HepG2 (cell line): ENCODE results near the gene AGRN. TPM values are rescaled to one million over a fixed set of nuclear protein-coding genes. Genes with fewer than 3 reads are reported as not detected.

Experiments
- E2F5 ChIP-seq: sonication (generic); formaldehyde crosslinking; conservative IDR thresholded peaks from 2 replicates; pipeline ENCODE4 v1.4.0; 2020; ENCODE audit warnings: missing genetic modification reagents
- FIP1L1 ChIP-seq: fragments of 200-400 bp; formaldehyde crosslinking; IDR thresholded peaks from 2 replicates; pipeline ENCODE4 v1.6.1; 2018; ENCODE audit warnings: low read depth, mild to moderate bottlenecking, low read length, moderate library complexity, borderline replicate concordance; ENCODE audit not compliant: insufficient read depth
- IKZF1 ChIP-seq: fragments of 450-650 bp; IDR thresholded peaks from 2 replicates; pipeline ENCODE4 v1.7.1; 2016
- IKZF4 ChIP-seq: sonication (generic); formaldehyde crosslinking; IDR thresholded peaks from 2 replicates; pipeline ENCODE4 v1.5.1; 2020; ENCODE audit warnings: borderline replicate concordance, mild to moderate bottlenecking, low read depth, missing genetic modification reagents; ENCODE audit errors: not compliant biosample characterization
- KLF13 ChIP-seq: sonication (generic); formaldehyde crosslinking; IDR thresholded peaks from 2 replicates; pipeline ENCODE4 v1.4.0; 2020; ENCODE audit warnings: mild to moderate bottlenecking, missing genetic modification reagents
- NCOA2 ChIP-seq: sonication (generic); formaldehyde crosslinking; IDR thresholded peaks from 2 replicates; pipeline ENCODE4 v1.8.0; 2022; ENCODE audit warnings: inconsistent platforms
- NFYB ChIP-seq: sonication (generic); formaldehyde crosslinking; IDR thresholded peaks from 2 replicates; pipeline ENCODE4 v1.4.0; 2020; ENCODE audit warnings: missing genetic modification reagents
- SRSF1 ChIP-seq: fragments of 200-400 bp; formaldehyde crosslinking; optimal IDR thresholded peaks from 2 replicates; pipeline ENCODE3; 2017; ENCODE audit warnings: mild to moderate bottlenecking, low read depth, low read length, moderate library complexity
- SRSF4 ChIP-seq: fragments of 200-400 bp; formaldehyde crosslinking; IDR thresholded peaks from one replicate; pipeline ENCODE4 v1.6.1; 2018; ENCODE audit warnings: mild to moderate bottlenecking, low read depth, low read length, moderate library complexity; ENCODE audit not compliant: poor library complexity, severe bottlenecking
- SUZ12 ChIP-seq: fragments of 150-350 bp; IDR thresholded peaks from 2 replicates; pipeline ENCODE4 v1.6.1; 2014; ENCODE audit warnings: low read depth, low read length
- TBL1XR1 ChIP-seq: fragments of 150-350 bp; IDR thresholded peaks from 2 replicates; pipeline ENCODE4 v1.6.1; 2014; ENCODE audit warnings: borderline replicate concordance, low read length; ENCODE audit not compliant: partially characterized antibody
- ZKSCAN1 ChIP-seq: fragments of 150-350 bp; IDR thresholded peaks from 2 replicates; pipeline ENCODE4 v1.6.1; 2014; ENCODE audit warnings: low read length
- ZMAT3 ChIP-seq: sonication (generic); formaldehyde crosslinking; conservative IDR thresholded peaks from 2 replicates; pipeline ENCODE4 v1.7.0; 2021; ENCODE audit warnings: missing genetic modification reagents
- ZNF496 ChIP-seq: sonication (generic); formaldehyde crosslinking; IDR thresholded peaks from 2 replicates; pipeline ENCODE4 v1.8.1; 2023; ENCODE audit warnings: mild to moderate bottlenecking, moderate library complexity, missing genetic modification reagents; ENCODE audit not compliant: insufficient replicate concordance
- ZNF589 ChIP-seq: sonication (generic); formaldehyde crosslinking; conservative IDR thresholded peaks from 2 replicates; pipeline ENCODE4 v1.8.0; 2022; ENCODE audit warnings: mild to moderate bottlenecking, moderate library complexity, missing genetic modification reagents
- polyA plus RNA-seq, 8 experiments: library from polyadenylated mRNA; depleted of rRNA in 3 of 8; stranded (reverse) in 7 of 8; unstranded in 1 of 8; fragments of >200 nt; fragmentation: Illumina TruSeq in 4 of 8; extraction: Trizol in 4 of 8; gene quantifications; 2 replicates each; pipeline versions ENCODE4 v1.2.1 to v1.2.3, GENCODE V29; 2011 to 2016; ENCODE audit warnings: low read depth in 4 of 8, missing spikeins in 1 of 8, mixed read lengths in 1 of 8; ENCODE audit not compliant: insufficient read depth in 1 of 8
- total RNA-seq, 5 experiments: library from RNA; depleted of rRNA; stranded (reverse); fragments of >200 nt; fragmentation: Illumina TruSeq; extraction: Trizol; gene quantifications; 2 replicates each; pipeline ENCODE4 v1.2.3, GENCODE V29; 2016; ENCODE audit warnings: low read depth in 1 of 5
- TF ChIP-seq, protein P1 (sequence below): sonication (generic); formaldehyde crosslinking; IDR thresholded peaks from 2 replicates; pipeline ENCODE4 v1.4.0; 2020; ENCODE audit warnings: missing genetic modification reagents, borderline replicate concordance
- TF ChIP-seq, protein P2 (sequence below): sonication (generic); formaldehyde crosslinking; IDR thresholded peaks from 2 replicates; pipeline ENCODE4 v1.9.0; 2022; ENCODE audit warnings: missing genetic modification reagents, mild to moderate bottlenecking, borderline replicate concordance
- TF ChIP-seq, protein P3 (sequence below): sonication (generic); formaldehyde crosslinking; IDR thresholded peaks from 2 replicates; pipeline ENCODE4 v1.4.0; 2020; ENCODE audit warnings: mild to moderate bottlenecking, missing genetic modification reagents
- TF ChIP-seq, protein P4 (sequence below): sonication (generic); formaldehyde crosslinking; IDR thresholded peaks from 2 replicates; pipeline ENCODE4 v1.5.1; 2020; ENCODE audit warnings: mild to moderate bottlenecking, moderate library complexity, missing genetic modification reagents

Gene AGRN
- total and polyA plus RNA-seq, 2 of the 13 experiments (the other 11 are each of a cell fraction or from before 2014, with no cell fraction given), result 29.8 to 65.2 TPM

DNA sequence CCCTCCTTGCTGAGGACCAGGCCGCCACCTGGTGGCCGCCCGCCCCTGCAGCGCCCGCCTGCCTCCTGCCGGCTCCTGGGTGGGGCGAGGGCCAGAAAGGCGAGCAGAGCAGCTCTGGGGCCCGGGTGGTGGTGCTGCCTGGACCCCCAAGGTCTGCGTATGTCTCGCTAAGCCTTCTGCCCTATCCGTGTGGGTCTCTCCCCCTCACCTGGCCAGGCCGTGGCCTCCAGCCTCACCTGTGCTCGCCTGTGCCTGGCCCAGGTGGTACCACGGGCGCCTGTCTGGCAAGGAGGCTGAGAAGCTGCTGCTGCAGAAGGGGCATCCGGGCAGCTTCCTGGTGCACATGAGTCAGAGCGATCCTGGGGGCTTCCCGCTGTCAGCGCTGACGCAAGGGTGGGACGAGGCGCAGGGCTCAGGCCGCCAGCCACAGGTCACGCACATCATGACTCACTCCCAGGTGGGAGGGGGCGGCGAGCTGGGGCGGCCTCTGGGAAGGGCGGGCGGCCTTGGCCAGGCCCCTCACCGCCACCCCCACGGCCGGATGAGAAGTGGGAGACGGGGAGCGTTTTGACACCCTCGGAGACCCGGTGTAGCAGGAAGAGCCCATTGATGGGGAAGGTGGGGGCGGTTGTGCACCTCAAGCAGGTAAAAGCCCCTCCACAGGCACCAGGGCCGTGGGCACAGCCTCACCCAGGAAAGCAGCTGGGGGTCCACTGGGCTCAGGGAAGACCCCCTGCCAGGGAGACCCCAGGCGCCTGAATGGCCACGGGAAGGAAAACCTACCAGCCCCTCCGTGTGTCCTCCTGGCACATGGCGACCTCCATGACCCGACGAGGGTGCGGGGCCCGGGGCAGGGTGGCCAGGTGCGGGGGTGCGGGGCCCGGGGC lies 44.3 kb downstream of the AGRN start (continued):
- TF ChIP-seq, protein P1, sequence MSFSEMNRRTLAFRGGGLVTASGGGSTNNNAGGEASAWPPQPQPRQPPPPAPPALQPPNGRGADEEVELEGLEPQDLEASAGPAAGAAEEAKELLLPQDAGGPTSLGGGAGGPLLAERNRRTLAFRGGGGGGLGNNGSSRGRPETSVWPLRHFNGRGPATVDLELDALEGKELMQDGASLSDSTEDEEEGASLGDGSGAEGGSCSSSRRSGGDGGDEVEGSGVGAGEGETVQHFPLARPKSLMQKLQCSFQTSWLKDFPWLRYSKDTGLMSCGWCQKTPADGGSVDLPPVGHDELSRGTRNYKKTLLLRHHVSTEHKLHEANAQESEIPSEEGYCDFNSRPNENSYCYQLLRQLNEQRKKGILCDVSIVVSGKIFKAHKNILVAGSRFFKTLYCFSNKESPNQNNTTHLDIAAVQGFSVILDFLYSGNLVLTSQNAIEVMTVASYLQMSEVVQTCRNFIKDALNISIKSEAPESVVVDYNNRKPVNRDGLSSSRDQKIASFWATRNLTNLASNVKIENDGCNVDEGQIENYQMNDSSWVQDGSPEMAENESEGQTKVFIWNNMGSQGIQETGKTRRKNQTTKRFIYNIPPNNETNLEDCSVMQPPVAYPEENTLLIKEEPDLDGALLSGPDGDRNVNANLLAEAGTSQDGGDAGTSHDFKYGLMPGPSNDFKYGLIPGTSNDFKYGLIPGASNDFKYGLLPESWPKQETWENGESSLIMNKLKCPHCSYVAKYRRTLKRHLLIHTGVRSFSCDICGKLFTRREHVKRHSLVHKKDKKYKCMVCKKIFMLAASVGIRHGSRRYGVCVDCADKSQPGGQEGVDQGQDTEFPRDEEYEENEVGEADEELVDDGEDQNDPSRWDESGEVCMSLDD (CRISPR knock-in tag), result no peak
- TF ChIP-seq IKZF1 (no peak), ZMAT3 (CRISPR knock-in tag) (no peak; the same call in 1 of the 2 replicates), FIP1L1 (no peak), ZKSCAN1 (no peak), E2F5 (CRISPR knock-in tag) (no peak), NCOA2 (no peak), TBL1XR1 (no peak), NFYB (CRISPR knock-in tag) (no peak; the same call in 1 of the 2 replicates), IKZF4 (no peak), ZNF496 (no peak), SRSF1 (no peak), SUZ12 (no peak), KLF13 (no peak), ZNF589 (no peak), SRSF4 (no peak)
- TF ChIP-seq, protein P2, sequence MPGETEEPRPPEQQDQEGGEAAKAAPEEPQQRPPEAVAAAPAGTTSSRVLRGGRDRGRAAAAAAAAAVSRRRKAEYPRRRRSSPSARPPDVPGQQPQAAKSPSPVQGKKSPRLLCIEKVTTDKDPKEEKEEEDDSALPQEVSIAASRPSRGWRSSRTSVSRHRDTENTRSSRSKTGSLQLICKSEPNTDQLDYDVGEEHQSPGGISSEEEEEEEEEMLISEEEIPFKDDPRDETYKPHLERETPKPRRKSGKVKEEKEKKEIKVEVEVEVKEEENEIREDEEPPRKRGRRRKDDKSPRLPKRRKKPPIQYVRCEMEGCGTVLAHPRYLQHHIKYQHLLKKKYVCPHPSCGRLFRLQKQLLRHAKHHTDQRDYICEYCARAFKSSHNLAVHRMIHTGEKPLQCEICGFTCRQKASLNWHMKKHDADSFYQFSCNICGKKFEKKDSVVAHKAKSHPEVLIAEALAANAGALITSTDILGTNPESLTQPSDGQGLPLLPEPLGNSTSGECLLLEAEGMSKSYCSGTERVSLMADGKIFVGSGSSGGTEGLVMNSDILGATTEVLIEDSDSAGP (CRISPR knock-in tag), result peak; percentile 93
- TF ChIP-seq, protein P3, sequence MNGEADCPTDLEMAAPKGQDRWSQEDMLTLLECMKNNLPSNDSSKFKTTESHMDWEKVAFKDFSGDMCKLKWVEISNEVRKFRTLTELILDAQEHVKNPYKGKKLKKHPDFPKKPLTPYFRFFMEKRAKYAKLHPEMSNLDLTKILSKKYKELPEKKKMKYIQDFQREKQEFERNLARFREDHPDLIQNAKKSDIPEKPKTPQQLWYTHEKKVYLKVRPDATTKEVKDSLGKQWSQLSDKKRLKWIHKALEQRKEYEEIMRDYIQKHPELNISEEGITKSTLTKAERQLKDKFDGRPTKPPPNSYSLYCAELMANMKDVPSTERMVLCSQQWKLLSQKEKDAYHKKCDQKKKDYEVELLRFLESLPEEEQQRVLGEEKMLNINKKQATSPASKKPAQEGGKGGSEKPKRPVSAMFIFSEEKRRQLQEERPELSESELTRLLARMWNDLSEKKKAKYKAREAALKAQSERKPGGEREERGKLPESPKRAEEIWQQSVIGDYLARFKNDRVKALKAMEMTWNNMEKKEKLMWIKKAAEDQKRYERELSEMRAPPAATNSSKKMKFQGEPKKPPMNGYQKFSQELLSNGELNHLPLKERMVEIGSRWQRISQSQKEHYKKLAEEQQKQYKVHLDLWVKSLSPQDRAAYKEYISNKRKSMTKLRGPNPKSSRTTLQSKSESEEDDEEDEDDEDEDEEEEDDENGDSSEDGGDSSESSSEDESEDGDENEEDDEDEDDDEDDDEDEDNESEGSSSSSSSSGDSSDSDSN (CRISPR knock-in tag), result peak; percentile 74
- TF ChIP-seq, protein P4, sequence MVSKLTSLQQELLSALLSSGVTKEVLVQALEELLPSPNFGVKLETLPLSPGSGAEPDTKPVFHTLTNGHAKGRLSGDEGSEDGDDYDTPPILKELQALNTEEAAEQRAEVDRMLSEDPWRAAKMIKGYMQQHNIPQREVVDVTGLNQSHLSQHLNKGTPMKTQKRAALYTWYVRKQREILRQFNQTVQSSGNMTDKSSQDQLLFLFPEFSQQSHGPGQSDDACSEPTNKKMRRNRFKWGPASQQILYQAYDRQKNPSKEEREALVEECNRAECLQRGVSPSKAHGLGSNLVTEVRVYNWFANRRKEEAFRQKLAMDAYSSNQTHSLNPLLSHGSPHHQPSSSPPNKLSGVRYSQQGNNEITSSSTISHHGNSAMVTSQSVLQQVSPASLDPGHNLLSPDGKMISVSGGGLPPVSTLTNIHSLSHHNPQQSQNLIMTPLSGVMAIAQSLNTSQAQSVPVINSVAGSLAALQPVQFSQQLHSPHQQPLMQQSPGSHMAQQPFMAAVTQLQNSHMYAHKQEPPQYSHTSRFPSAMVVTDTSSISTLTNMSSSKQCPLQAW (CRISPR knock-in tag), result peak; percentile 93
